Fibroblast of gingiva (primary cell): Measurements from ENCODE around the gene RBM20.
"Not testable (repeated sequence)": the region's sequence is repeated elsewhere in the genome, so short reads cannot be mapped to it uniquely, and the experiment has no call there.

Experiments
- DNase-seq: peaks from one replicate; pipeline ENCODE4 v3.0.0-alpha.2; 2011; ENCODE audit warnings: low read depth

RBM20 gene

GRCh38 chr10:110648692-110649346 is 4.7 kb downstream of the RBM20 start:
- DNase-seq, result no peak

GRCh38 chr10:110649347-110650264 is 5.5 kb downstream of the RBM20 start:
- no peak for DNase-seq

GRCh38 chr10:110650265-110650668 is 6.1 kb downstream of the RBM20 start:
- DNase-seq, result no peak

DNA sequence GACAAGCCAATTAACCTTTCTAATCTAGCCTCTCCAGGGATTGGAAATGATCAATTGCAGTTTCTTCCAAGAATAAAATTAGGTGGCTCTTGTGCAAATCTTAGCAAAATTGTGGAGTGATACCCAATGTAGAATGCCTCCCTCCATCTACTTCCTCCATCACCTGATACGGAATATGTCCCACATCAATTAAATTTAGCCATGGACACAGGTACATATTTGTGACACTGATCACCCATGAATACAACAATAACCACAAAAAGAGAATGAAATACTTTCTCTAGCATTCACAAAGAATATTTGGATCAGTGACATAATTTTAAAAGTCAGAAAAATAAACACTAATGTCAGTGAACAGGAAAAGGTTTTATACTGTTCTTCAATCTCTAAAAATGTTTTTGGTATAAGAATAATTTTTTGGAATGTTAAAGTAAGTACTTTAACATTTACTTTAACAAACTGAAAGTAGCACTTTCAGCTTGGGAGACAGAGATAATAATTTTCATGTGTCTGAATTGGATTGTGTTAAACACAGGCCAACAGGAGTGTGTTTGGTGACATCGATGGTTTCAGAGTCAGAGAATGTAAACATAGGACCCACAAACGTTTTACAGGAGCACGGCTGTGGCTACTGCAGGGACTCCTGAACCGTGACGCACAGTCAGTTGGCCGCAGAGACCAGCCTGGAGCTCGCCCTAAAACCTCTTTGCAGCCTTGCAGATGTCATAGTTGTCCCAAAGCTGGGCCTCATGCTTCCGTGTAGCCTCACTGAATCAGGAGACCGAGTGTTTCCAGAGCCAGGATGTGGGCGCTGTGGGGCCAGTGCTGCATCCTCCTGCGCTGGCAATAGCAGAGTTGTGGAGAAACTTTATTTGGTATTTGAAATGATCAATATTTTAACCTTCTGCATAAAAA is 7.2 kb downstream of the RBM20 start:
- peak; percentile 68 for DNase-seq

DNA sequence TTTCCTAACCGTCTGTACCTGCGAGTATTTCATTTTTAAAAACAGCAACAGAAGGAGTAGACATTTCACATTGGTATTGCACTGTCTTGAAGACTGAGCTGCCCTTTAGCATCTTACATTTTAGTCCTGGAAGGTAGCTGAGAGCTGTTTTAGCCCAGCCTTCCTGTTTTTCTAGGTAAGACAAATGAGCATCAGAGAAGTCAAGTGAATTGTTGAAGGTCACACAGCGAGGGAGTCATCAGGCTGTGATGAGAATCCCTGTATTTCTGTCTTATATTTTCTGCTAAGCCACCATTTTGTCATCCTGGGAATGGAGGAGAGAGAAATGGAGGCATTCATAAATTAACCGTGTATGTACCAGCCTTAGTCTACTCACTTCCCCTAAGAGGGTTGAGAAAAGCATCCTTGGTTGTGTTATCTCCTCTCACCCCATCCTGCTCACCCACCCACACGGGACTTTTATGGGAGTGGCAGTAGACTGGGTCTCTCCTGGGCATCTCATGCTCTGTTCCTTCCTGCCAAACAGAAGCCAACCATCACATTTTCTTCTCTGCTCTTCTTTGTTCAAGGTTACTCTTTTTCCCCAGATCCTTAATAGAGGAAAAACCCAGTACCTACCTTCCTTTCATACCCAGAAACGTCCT is 8.5 kb downstream of the RBM20 start:
- DNase-seq, result no peak

DNA sequence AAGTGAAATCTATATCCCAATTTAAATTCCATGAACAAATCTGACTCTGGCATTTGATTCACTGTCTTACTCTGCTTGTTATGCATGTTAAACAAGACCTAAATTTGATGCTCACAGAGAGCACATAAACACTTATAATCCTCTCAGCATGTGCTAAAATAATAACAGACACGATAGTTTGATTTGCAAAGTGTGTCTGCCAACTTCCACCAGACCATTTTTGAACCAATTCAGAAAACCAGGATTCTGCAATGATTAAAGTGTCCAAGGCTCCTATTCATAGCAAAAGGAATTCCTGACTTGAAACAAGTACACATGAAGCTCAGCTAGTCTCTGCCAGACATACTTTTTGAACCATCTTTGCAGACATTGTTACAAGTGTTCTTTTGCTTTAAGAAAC is 11.2 kb downstream of the RBM20 start:
- no peak for DNase-seq

DNA sequence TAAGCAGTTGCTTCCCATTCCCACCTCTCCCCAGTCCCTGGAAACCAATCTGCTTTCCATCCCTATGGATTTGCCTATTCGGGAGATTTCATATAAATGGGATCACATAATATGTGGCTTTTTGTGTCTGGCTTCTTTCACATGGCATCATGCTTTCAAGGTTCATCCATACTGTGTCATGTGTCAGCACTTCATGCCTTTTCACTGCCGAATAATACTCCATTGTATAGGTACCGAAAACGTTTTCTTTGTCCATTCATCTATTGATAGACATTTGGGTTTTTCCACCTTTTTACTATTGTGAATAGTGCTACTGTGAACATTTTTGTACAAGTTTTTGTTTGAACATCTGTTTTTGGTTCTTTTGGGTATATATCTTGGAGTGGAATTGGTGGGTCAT is 12.5 kb downstream of the RBM20 start:
- DNase-seq, result no peak

DNA sequence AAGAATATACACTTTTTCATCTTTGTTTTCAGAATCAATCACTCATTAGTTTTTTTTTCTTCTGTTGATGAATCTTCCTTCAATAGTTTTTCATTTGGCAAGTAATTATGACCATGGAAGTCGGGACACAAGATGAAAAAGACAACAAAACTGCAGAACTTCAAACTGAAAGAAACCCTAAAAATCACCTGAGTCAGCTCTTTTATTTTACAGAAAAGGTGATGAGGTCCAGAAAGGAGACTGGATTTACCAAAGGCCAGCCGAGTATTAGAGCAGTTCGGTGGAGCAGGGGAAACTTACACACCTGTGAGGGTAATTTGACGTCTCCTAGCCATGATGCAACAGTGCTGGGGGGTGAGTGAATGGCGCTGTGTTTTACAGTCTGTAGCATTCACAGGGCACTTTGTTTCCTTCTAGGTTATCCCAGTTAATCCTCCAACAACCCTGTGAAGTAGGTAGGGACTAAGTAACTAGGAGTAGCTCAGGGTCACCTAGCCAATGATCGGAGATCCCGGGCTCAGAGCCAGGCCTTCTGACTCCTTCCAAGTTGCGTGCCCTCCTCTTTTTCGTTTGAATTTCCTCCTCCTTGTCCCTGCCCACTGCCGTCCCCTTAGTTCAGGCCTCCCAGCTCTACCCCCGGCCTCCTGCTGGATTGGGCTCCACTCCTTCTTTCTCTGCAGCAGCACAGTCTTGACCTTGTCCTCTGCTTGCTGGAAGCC is 14.0 kb downstream of the RBM20 start:
- DNase-seq, result no peak

DNA sequence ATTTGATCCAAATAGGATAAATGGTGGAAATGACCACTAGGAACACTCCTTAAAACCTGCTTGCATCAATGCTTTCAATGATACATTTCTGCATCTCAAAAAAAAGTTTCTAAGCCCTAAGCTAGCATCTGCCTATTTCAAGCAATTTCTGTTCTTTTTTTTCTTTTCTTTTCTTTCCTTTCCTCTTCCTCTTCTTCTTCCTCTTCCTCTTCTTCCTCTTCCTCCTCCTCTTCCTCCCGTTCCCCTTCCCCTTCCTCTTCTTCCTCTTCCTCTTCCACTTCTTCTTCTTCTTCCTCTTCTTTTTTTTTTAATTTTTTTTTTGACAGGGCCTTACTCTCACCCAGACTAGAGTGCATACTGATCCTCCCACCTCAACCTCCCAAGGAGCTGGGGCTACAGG is 15.4 kb downstream of the RBM20 start:
- no peak for DNase-seq

GRCh38 chr10:110660289-110660688 is 16.2 kb downstream of the RBM20 start:
- DNase-seq, result not testable (repeated sequence)

DNA sequence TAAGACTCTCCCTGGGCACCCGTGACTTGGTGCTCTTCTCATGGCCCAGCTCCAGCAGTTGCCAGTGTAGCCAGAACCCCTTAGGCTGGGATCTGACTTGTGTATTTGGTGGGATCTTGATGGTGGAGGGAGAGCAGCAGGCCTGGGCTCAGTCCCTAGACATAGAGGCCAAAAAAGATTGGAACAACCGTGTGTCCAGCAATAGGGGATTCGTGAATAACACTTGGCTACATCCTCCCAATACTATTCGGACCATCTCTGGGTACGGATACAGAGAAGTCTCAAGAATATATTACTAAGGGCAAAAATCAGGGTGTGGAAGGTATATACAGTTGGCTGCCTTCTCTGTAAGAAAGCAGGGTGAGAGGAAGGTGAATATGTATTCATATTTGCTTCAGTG is 17.2 kb downstream of the RBM20 start:
- DNase-seq, result no peak

- DNase-seq, result peak; percentile 84
These were observed 20.6 kb downstream of the RBM20 start for GRCh38 chr10:110664483-110665420.

- not testable (repeated sequence) for DNase-seq
These were observed 22.1 kb downstream of the RBM20 start for GRCh38 chr10:110666259-110666658.

- no peak for DNase-seq
These were observed 22.5 kb downstream of the RBM20 start for GRCh38 chr10:110666673-110667072.

DNA sequence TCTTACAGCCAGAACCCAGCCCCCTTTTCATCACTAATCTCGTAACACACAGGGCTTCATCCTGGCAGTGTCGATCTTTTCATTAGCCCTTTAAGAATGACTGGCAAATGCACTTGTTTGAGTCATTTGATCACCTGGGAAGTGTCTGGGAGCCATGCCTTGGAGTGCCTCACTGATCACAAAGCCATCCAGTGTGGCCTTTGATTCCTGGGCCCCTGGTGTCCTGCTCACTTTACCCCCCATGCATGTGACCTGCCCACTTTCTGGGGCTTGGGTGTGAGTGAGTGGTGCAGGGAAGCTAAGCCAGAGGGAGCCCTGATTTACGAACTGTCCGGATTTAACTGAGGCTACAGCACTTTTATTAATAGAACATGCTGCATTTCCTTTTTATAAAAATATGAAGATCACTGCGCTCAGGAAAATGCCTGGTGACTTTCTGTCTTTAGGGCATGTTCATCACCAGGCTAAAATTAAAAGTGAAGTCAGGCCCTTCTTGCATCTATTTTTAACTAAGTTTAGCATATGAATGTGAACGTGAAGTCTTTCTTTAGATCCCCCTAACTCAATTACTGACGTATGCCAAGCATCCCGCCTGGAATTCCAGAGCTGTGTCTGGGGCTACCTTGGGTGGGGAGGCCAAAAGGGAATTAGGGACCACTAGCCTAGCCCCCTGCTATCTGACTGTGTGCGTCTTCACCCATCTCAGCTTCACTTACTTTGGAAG is 23.6 kb downstream of the RBM20 start:
- no peak for DNase-seq

GRCh38 chr10:110668443-110668842 is 24.3 kb downstream of the RBM20 start:
- no peak for DNase-seq

DNA sequence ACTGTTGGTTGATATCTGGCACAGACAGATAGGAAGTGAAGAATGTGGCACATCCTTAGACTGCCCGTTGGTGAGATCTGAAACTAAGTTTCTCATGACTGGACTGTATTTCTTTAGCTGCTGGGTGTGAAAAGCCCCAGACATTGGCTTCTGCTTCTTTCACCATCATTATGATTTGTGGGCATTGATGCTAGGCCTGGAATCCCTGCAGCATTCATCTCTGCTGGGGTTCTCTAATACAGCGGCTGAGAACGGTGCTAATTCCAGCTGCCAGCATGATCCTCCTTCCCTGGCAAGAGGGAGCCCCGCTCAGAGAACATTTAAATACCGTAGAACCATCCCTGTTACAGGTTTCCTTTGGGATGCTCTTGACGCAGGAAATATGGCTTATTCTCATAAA is 26.2 kb downstream of the RBM20 start:
- no peak for DNase-seq

- DNase-seq, result peak; percentile 57
These were observed 27.8 kb downstream of the RBM20 start for GRCh38 chr10:110671788-110672579.

- DNase-seq, result no peak
These were observed 28.4 kb downstream of the RBM20 start for GRCh38 chr10:110672580-110672919.
